Stimulated activated CD4-positive, alpha-beta T cell treated with anti-CD3 and anti-CD28 coated beads, TNF-alpha, amount 100 ng/mL, for 48 hours (primary cell): ENCODE results near the gene LMBRD2.

ENCODE experiments used
- DNase-seq, 3 donors: peaks; one replicate each; pipeline ENCODE4 v3.0.0-alpha.2; 2020; ENCODE audit warnings: low read depth in 3 of 3

LMBRD2 gene

GRCh38 chr5:36108758-36109460, 42.8 kb downstream of the LMBRD2 start:
- no peak for DNase-seq

- DNase-seq = no peak
Observed at GRCh38 chr5:36105819-36106218, 45.9 kb downstream of the LMBRD2 start.

- DNase-seq = no peak
Observed at GRCh38 chr5:36099748-36100147, 51.9 kb downstream of the LMBRD2 start.

- no peak for DNase-seq
Observed at GRCh38 chr5:36096486-36096885, 55.2 kb downstream of the LMBRD2 start.

GRCh38 chr5:36089989-36090388, 61.7 kb downstream of the LMBRD2 start:
- DNase-seq = no peak

- DNase-seq = peak in 1 of 3 donors; percentile 8
Observed at GRCh38 chr5:36079200-36079781, 72.4 kb downstream of the LMBRD2 start.

GRCh38 chr5:36078430-36078829, 73.3 kb downstream of the LMBRD2 start:
- DNase-seq = no peak

- no peak for DNase-seq
Observed at GRCh38 chr5:36073595-36074216, 78.0 kb downstream of the LMBRD2 start.

- DNase-seq = no peak
Observed at GRCh38 chr5:36070687-36071571, 80.8 kb downstream of the LMBRD2 start.

GRCh38 chr5:36068751-36069281, 82.9 kb downstream of the LMBRD2 start:
- no peak for DNase-seq

- DNase-seq = no peak
Observed at GRCh38 chr5:36066540-36067210, 85.0 kb downstream of the LMBRD2 start, which contains the start of gene UGT3A2. TSS of gene UGT3A2 (minus strand) at chr5:36066882. CDS start at chr5:36066789, 93 bp downstream.

GRCh38 chr5:36066001-36066539, 85.6 kb downstream of the LMBRD2 start:
- DNase-seq = no peak

GRCh38 chr5:36060420-36060887, 91.2 kb downstream of the LMBRD2 start:
- no peak for DNase-seq

GRCh38 chr5:36059571-36060419, 91.9 kb downstream of the LMBRD2 start:
- no peak for DNase-seq

GRCh38 chr5:36058776-36059175, 92.9 kb downstream of the LMBRD2 start:
- no peak for DNase-seq

- DNase-seq = no peak
Observed at GRCh38 chr5:36057386-36057785, 94.3 kb downstream of the LMBRD2 start.

GRCh38 chr5:36056422-36056821, 95.3 kb downstream of the LMBRD2 start:
- DNase-seq = no peak

- DNase-seq = no peak
Observed at GRCh38 chr5:36055984-36056383, 95.7 kb downstream of the LMBRD2 start.

GRCh38 chr5:36054647-36055046, 97.0 kb downstream of the LMBRD2 start:
- DNase-seq = no peak

- DNase-seq = no peak
Observed at GRCh38 chr5:36052538-36052937, 99.1 kb downstream of the LMBRD2 start.
